ENCODE data around the gene TBCD. TPM values are rescaled to one million over a fixed set of nuclear protein-coding genes. Genes with fewer than 3 reads are reported as not detected.

The TBCD gene
- total RNA-seq, 2 experiments from 2014 or later, result 87.8 to 145 TPM

DNA sequence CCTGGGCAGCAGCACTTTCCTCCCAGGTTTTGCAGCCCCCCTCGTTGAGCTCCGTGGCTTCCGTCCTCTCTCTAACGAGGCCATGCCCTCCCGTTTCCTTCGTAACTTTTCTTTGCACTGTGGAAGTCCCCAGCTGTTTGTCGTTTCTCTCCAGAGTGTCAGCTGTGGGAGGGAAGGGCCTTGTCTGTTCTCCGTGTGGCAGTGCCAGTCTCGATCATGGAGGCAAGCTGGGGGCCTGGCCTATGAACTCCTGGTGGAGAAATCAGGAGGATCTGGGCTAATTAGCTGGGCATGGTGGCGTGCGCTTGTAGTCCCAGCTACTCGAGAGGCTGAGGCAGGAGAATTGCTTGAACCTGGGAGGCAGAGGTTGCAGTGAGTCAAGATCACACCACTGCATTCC is 28.3 kb downstream of the TBCD start:
- no peak for DNase-seq (ENCODE audit: low spot score)
- ChIA-PET CTCF (ENCODE audit: unreplicated experiment) (interaction anchor here (0.7 to 2.1 kb wide), 3 partner anchors 134 to 422 kb away, joined by 4 to 11 read pairs (median 7); no protein-coding TSS in a partner anchor), POLR2A (interaction anchor here (0.5 kb wide), 1 partner anchor 650 kb away, joined by 5 read pairs; no protein-coding TSS in a partner anchor)
- intact Hi-C loops (cut with micrococcal nuclease; ENCODE audit: unreplicated experiment), result no loop called here
- Histone ChIP-seq H3K4me1 (ENCODE audit: insufficient read depth, low read length, poor library complexity, severe bottlenecking) (peaks cover 13% of the 10 kb centered on the region), H3K36me3 (ENCODE audit: insufficient read depth, low read length) (peaks cover 64% of the 10 kb centered on the region), H3K9me2 (ENCODE audit: insufficient read depth, low read length) (no peaks in the 10 kb centered on the region), H3K4me3 (ENCODE audit: low read depth, low read length, poor library complexity, severe bottlenecking) (no peak overlapping the region), H3K27ac (ENCODE audit: low read depth, low read length, poor library complexity, severe bottlenecking) (no peak overlapping the region), H2AFZ (ENCODE audit: low read length) (no peak overlapping the region), H4K20me1 (ENCODE audit: insufficient read depth, low read length) (no peaks in the 10 kb centered on the region), H3K79me2 (ENCODE audit: insufficient read depth, low read depth, low read length) (no peaks in the 10 kb centered on the region), H3K9me3 (ENCODE audit: low read length) (no peaks in the 10 kb centered on the region), H3K4me2 (ENCODE audit: low read length) (no peak overlapping the region)
- TF ChIP-seq, protein P1, sequence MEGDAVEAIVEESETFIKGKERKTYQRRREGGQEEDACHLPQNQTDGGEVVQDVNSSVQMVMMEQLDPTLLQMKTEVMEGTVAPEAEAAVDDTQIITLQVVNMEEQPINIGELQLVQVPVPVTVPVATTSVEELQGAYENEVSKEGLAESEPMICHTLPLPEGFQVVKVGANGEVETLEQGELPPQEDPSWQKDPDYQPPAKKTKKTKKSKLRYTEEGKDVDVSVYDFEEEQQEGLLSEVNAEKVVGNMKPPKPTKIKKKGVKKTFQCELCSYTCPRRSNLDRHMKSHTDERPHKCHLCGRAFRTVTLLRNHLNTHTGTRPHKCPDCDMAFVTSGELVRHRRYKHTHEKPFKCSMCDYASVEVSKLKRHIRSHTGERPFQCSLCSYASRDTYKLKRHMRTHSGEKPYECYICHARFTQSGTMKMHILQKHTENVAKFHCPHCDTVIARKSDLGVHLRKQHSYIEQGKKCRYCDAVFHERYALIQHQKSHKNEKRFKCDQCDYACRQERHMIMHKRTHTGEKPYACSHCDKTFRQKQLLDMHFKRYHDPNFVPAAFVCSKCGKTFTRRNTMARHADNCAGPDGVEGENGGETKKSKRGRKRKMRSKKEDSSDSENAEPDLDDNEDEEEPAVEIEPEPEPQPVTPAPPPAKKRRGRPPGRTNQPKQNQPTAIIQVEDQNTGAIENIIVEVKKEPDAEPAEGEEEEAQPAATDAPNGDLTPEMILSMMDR (conservative IDR thresholded peaks at IDR 0.05; ENCODE audit: low read length), result no peak
- TF ChIP-seq EZH2phosphoT487 (IDR thresholded peaks at IDR 0.05; ENCODE audit: borderline replicate concordance, low read depth, low read length), result no peak
- BruUV-seq (replicated peaks), result no TSS peak

DNA sequence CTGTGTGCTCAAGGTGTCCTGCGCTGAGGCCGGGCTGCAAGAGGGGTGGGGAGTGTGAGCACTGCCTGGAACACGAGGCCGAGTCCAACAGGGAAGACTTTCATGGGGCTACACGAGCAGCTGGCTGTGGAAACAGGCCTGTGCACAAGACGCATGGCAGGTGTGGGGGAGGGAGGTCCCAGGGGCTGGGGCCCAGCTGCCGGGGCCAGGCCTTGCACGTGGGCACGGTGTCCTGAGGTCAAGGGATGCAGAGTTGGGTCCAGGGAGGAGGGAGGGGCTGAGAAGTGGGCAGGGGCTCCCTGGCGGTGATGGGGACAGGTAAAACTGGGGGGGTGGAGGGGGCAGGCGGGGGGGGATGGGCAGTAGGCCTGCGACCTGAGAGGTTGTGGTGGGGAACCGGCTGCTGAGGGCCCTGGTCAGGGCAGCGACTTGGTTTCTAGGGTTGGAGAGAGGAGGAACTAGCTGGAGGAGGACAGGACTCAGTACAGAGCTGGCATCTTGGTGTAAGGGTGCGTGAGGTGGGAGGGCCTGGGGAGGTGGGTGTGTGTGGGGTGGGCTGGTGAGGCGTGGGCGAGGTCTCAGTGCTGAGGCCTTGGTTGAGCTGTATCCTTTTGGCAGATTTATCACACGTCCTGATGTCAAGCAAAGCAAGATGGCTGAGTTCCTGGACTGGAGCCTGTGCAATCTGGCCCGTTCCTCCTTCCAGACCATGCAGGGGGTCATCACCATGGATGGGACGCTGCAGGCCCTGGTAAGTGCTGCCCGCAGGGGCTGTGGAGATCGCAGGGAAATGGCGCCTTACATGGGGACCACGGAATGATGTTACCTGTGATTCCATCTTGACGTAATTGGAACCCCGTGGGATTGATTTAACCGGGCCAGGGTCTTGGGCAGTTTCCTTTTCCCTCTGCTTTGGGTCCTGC is 29.4 kb downstream of the TBCD start:
- H3K4me2 ChIP-seq (ENCODE audit: low read length), result no peak overlapping the region
- H3K79me2 ChIP-seq (ENCODE audit: insufficient read depth, low read depth, low read length), result no peaks in the 10 kb centered on the region
- ChIA-PET POLR2A (interaction anchor here (0.6 to 1.0 kb wide), 2 partner anchors 134 to 370 kb away, joined by 4 to 5 read pairs; no protein-coding TSS in a partner anchor), CTCF (ENCODE audit: unreplicated experiment) (interaction anchor here (0.5 to 2.1 kb wide), 6 partner anchors 67 to 421 kb away, joined by 3 to 11 read pairs (median 4); no protein-coding TSS in a partner anchor)
- H3K36me3 ChIP-seq (ENCODE audit: insufficient read depth, low read length), result peaks cover 64% of the 10 kb centered on the region
- no peak for DNase-seq (ENCODE audit: low spot score)
- no peak overlapping the region for H2AFZ ChIP-seq (ENCODE audit: low read length)
- no peaks in the 10 kb centered on the region for H3K9me2 ChIP-seq (ENCODE audit: insufficient read depth, low read length)
- BruUV-seq (replicated peaks), result no TSS peak
- intact Hi-C loops (cut with micrococcal nuclease; ENCODE audit: unreplicated experiment), result no loop called here
- no peaks in the 10 kb centered on the region for H3K9me3 ChIP-seq (ENCODE audit: low read length)
- H3K4me1 ChIP-seq (ENCODE audit: insufficient read depth, low read length, poor library complexity, severe bottlenecking), result peaks cover 15% of the 10 kb centered on the region
- no peak overlapping the region for H3K4me3 ChIP-seq (ENCODE audit: low read depth, low read length, poor library complexity, severe bottlenecking)
- H4K20me1 ChIP-seq (ENCODE audit: insufficient read depth, low read length), result no peaks in the 10 kb centered on the region
- H3K27ac ChIP-seq (ENCODE audit: low read depth, low read length, poor library complexity, severe bottlenecking), result no peak overlapping the region
- TF ChIP-seq EZH2phosphoT487 (IDR thresholded peaks at IDR 0.05; ENCODE audit: borderline replicate concordance, low read depth, low read length), result no peak
- TF ChIP-seq, protein P1 (conservative IDR thresholded peaks at IDR 0.05; ENCODE audit: low read length), result no peak

Data from OCI-LY7 (cell line).